Prostate gland (tissue), 2 donors: ENCODE results near the gene TCF7L1.

Source experiments
- POLR2A ChIP-seq: fragments of 450-650 bp; IDR thresholded peaks from one replicate; pipeline ENCODE4 v1.6.1; 2016; ENCODE audit warnings: antibody characterized with exemption, mild to moderate bottlenecking
- POLR2AphosphoS5 ChIP-seq: sonication (generic); formaldehyde crosslinking; IDR thresholded peaks from one replicate; pipeline ENCODE4 v1.6.1; 2017; ENCODE audit warnings: antibody characterized with exemption
- TF ChIP-seq, protein P1 (sequence below), 4 experiments: fragments of 200-600 bp in 2 of 4; fragments of 450-650 bp in 2 of 4; sonication (generic) in 2 of 4; IDR thresholded peaks; 1 replicate in 3 of 4; 2 replicates in 1 of 4; pipeline ENCODE4 v1.5.1; 2016 to 2019; ENCODE audit warnings: antibody characterized with exemption in 4 of 4, mild to moderate bottlenecking in 2 of 4, moderate library complexity in 2 of 4

DNA sequence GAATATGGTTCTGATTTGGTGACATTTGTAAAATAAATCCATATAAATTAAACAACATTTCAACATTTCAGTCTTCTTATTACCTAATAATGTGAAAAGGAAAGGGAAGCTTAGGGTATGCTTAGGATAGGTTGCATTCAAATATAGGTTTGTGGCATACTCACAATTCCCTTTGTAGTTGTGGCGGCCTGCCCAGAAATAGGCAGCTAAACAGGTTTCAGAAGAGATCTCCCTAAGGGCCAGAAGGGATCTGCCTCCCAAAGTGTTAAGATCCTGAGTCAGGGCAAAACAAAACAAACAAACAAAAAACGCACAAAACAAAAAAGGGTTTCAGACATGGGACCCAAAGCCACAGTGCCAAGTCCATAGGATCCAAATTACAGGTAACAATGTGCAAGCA is 41.4 kb upstream of the TCF7L1 start:
- TF ChIP-seq, protein P1, sequence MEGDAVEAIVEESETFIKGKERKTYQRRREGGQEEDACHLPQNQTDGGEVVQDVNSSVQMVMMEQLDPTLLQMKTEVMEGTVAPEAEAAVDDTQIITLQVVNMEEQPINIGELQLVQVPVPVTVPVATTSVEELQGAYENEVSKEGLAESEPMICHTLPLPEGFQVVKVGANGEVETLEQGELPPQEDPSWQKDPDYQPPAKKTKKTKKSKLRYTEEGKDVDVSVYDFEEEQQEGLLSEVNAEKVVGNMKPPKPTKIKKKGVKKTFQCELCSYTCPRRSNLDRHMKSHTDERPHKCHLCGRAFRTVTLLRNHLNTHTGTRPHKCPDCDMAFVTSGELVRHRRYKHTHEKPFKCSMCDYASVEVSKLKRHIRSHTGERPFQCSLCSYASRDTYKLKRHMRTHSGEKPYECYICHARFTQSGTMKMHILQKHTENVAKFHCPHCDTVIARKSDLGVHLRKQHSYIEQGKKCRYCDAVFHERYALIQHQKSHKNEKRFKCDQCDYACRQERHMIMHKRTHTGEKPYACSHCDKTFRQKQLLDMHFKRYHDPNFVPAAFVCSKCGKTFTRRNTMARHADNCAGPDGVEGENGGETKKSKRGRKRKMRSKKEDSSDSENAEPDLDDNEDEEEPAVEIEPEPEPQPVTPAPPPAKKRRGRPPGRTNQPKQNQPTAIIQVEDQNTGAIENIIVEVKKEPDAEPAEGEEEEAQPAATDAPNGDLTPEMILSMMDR (IDR thresholded peaks at IDR 0.05) = no peak
- TF ChIP-seq POLR2AphosphoS5 (no peak), POLR2A (no peak)
